ENCODE data around the gene DENND1A.

- no peak for TF ChIP-seq RNF2 (IDR thresholded peaks at IDR 0.05; ENCODE audit: borderline replicate concordance, low read depth)
- TF ChIP-seq POLR2A (IDR thresholded peaks at IDR 0.05; ENCODE audit: low read length): no peak
These were observed 538.0 kb downstream of the DENND1A start for GRCh38 chr9:123391946-123392345.
